ENCODE data around the gene RBCK1.

GRCh38 chr20:361561-361960 lies 46.5 kb upstream of the RBCK1 start:
- TF ChIP-seq ELK1 (IDR thresholded peaks at IDR 0.05; ENCODE audit: borderline replicate concordance, low read depth, low read length), result no peak
- TF ChIP-seq CTCF (conservative IDR thresholded peaks at IDR 0.05; ENCODE audit: low read depth, low read length), result no peak
- TF ChIP-seq CEBPB (IDR thresholded peaks at IDR 0.05; ENCODE audit: low read depth, low read length), result no peak
- TF ChIP-seq POLR2A (IDR thresholded peaks at IDR 0.05; ENCODE audit: low read depth, low read length), result no peak
- no peak for TF ChIP-seq MAZ (IDR thresholded peaks at IDR 0.05; ENCODE audit: borderline replicate concordance, low read depth, low read length)
- no peak for TF ChIP-seq CHD1 (IDR thresholded peaks at IDR 0.05; ENCODE audit: low read depth, low read length)
- TF ChIP-seq BHLHE40 (IDR thresholded peaks at IDR 0.05; ENCODE audit: low read depth, low read length), result no peak
- no peak for TF ChIP-seq FOS (IDR thresholded peaks at IDR 0.05; ENCODE audit: low read depth, low read length)
- TF ChIP-seq MXI1 (IDR thresholded peaks at IDR 0.05; ENCODE audit: borderline replicate concordance, low read depth, low read length), result no peak
- no peak for TF ChIP-seq RAD21 (IDR thresholded peaks at IDR 0.05; ENCODE audit: low read length)
- no peak for TF ChIP-seq RCOR1 (IDR thresholded peaks at IDR 0.05; ENCODE audit: insufficient replicate concordance, low read length)

All from IMR-90 (cell line).